IMR-90 (cell line): ENCODE measurements around the gene JADE3. TPM values are rescaled to one million over a fixed set of nuclear protein-coding genes. Genes with fewer than 3 reads are reported as not detected.

Experiments used
- ATAC-seq: fragments of 200-7000 bp; cut with Tn5 transposase; 2 replicates; pipeline ENCODE4 v1.9.1; 2020; ENCODE audit warnings: low read depth, mild to moderate bottlenecking, moderate library complexity
- BruUV-seq: library from RNA; stranded (reverse); fragments of 400-500 nt; replicated peaks from 2 replicates; lab custom pipeline; 2021; lab: Mats Ljungman, UMichigan
- CTCF ChIA-PET: fragments of 300-600 bp; formaldehyde crosslinking; extraction: SDS; loops from one replicate; lab custom pipeline; 2021; ENCODE audit warnings: antibody characterized with exemption; lab: Yijun Ruan, JAX
- POLR2A ChIA-PET: fragments of 300-600 bp; sonication (Branson Sonifier 250); formaldehyde crosslinking; loops from one replicate; lab custom pipeline; 2022; ENCODE audit warnings: antibody characterized with exemption; ENCODE audit not compliant: unreplicated experiment; lab: Charles Lee
- DNase-seq: peaks from one replicate; pipeline ENCODE4 v3.0.0; 2013
- H2AFZ ChIP-seq: replicated peaks from 2 replicates; pipeline ENCODE3; 2013; ENCODE audit warnings: low read length, mild to moderate bottlenecking; ENCODE audit not compliant: poor library complexity
- H2AK5ac ChIP-seq: 2 replicates; pipeline ENCODE4 v1.6.1; 2013; ENCODE audit warnings: low read depth, low read length, inconsistent platforms
- H2AK9ac ChIP-seq: replicated peaks from 2 replicates; pipeline ENCODE3; 2013; ENCODE audit warnings: mild to moderate bottlenecking, low read depth, low read length, moderate library complexity; ENCODE audit not compliant: poor library complexity
- H2BK120ac ChIP-seq: 2 replicates; pipeline ENCODE4 v1.6.1; 2013; ENCODE audit warnings: low read depth, low read length, inconsistent platforms
- H2BK15ac ChIP-seq: 3 replicates; pipeline ENCODE4 v1.6.1; 2013; ENCODE audit warnings: low read depth, low read length, inconsistent platforms
- H2BK20ac ChIP-seq: 2 replicates; pipeline ENCODE4 v1.6.1; 2013; ENCODE audit warnings: low read depth, mild to moderate bottlenecking, inconsistent platforms, low read length, moderate library complexity
- H2BK5ac ChIP-seq: 2 replicates; pipeline ENCODE4 v1.6.1; 2013; ENCODE audit warnings: mild to moderate bottlenecking, low read depth, low read length, inconsistent platforms; ENCODE audit not compliant: poor library complexity, severe bottlenecking
- H3K14ac ChIP-seq: replicated peaks from 2 replicates; pipeline ENCODE4 v1.6.1; 2013; ENCODE audit warnings: low read depth, low read length, inconsistent platforms
- H3K18ac ChIP-seq: 2 replicates; pipeline ENCODE4 v1.6.1; 2013; ENCODE audit warnings: low read depth, low read length, control low read depth
- H3K23ac ChIP-seq: 2 replicates; pipeline ENCODE4 v1.6.1; 2013; ENCODE audit warnings: low read depth, low read length, inconsistent platforms
- H3K27ac ChIP-seq: 2 replicates; pipeline ENCODE4 v1.5.1; 2013; ENCODE audit warnings: mild to moderate bottlenecking, control low read depth, low read length; ENCODE audit not compliant: insufficient read depth
- H3K27me3 ChIP-seq: 2 replicates; pipeline ENCODE4 v1.6.1; 2013; ENCODE audit warnings: low read length; ENCODE audit not compliant: control insufficient read depth, insufficient read depth
- H3K36me3 ChIP-seq: 2 replicates; pipeline ENCODE4 v1.6.1; 2013; ENCODE audit warnings: low read length, mixed read lengths; ENCODE audit not compliant: control insufficient read depth, insufficient read depth
- H3K4ac ChIP-seq: 2 replicates; pipeline ENCODE4 v1.6.1; 2013; ENCODE audit warnings: low read depth, low read length, inconsistent platforms
- H3K4me1 ChIP-seq: 2 replicates; pipeline ENCODE4 v1.6.1; 2013; ENCODE audit warnings: low read length, mixed read lengths; ENCODE audit not compliant: control insufficient read depth, insufficient read depth
- H3K4me2 ChIP-seq: 2 replicates; pipeline ENCODE4 v1.6.1; 2013; ENCODE audit warnings: low read depth, mild to moderate bottlenecking, control low read depth, low read length, moderate library complexity
- H3K4me3 ChIP-seq: 2 replicates; pipeline ENCODE4 v1.5.1; 2013; ENCODE audit warnings: low read depth, mild to moderate bottlenecking, control low read depth, low read length, moderate library complexity; ENCODE audit not compliant: insufficient read depth
- H3K56ac ChIP-seq: 2 replicates; pipeline ENCODE4 v1.6.1; 2013; ENCODE audit warnings: low read length, inconsistent platforms; ENCODE audit not compliant: insufficient read depth; ENCODE audit errors: extremely low read depth
- H3K79me1 ChIP-seq, 2 experiments: 2 replicates each; pipeline ENCODE4 v1.6.1; 2013; ENCODE audit warnings: low read length in 2 of 2, inconsistent platforms in 1 of 2, low read depth in 1 of 2
- H3K9ac ChIP-seq: 2 replicates; pipeline ENCODE4 v1.6.1; 2013; ENCODE audit warnings: low read depth, low read length, control low read depth
- H3K9me1 ChIP-seq: 2 replicates; pipeline ENCODE4 v1.6.1; 2013; ENCODE audit warnings: low read length, inconsistent platforms; ENCODE audit not compliant: insufficient read depth
- H3K9me3 ChIP-seq: 2 replicates; pipeline ENCODE4 v1.6.1; 2013; ENCODE audit warnings: low read length; ENCODE audit not compliant: control insufficient read depth, insufficient read depth
- H4K20me1 ChIP-seq: 2 replicates; pipeline ENCODE4 v1.6.1; 2013; ENCODE audit warnings: low read length, inconsistent platforms; ENCODE audit not compliant: insufficient read depth
- H4K5ac ChIP-seq: 2 replicates; pipeline ENCODE4 v1.6.1; 2013; ENCODE audit warnings: mild to moderate bottlenecking, low read depth, low read length, control low read depth
- H4K8ac ChIP-seq, 2 experiments: 2 replicates each; pipeline ENCODE4 v1.6.1; 2013; ENCODE audit warnings: low read depth in 2 of 2, low read length in 2 of 2, control low read depth in 1 of 2, inconsistent platforms in 1 of 2
- H4K91ac ChIP-seq: 2 replicates; pipeline ENCODE4 v1.6.1; 2013; ENCODE audit warnings: low read depth, low read length, inconsistent platforms; ENCODE audit not compliant: insufficient read depth
- BHLHE40 ChIP-seq: fragments of 150-350 bp; IDR thresholded peaks from 2 replicates; pipeline ENCODE4 v1.6.1; 2016; ENCODE audit warnings: mild to moderate bottlenecking, low read depth, low read length
- CEBPB ChIP-seq: IDR thresholded peaks from 2 replicates; pipeline ENCODE4 v1.6.1; 2012; ENCODE audit warnings: low read depth, low read length, improper control_type of control experiment
- CHD1 ChIP-seq: IDR thresholded peaks from 2 replicates; pipeline ENCODE4 v1.6.1; 2012; ENCODE audit warnings: low read depth, low read length, improper control_type of control experiment
- CTCF ChIP-seq: conservative IDR thresholded peaks from 2 replicates; pipeline ENCODE4 v1.5.1; 2012; ENCODE audit warnings: mild to moderate bottlenecking, low read depth, low read length, improper control_type of control experiment
- ELK1 ChIP-seq: fragments of 150-350 bp; IDR thresholded peaks from 2 replicates; pipeline ENCODE4 v1.6.1; 2016; ENCODE audit warnings: low read depth, mild to moderate bottlenecking, low read length, moderate library complexity, borderline replicate concordance
- MAFK ChIP-seq: IDR thresholded peaks from 2 replicates; pipeline ENCODE4 v1.6.1; 2012; ENCODE audit warnings: low read depth, low read length, improper control_type of control experiment
- MAZ ChIP-seq: IDR thresholded peaks from 2 replicates; pipeline ENCODE4 v1.6.1; 2012; ENCODE audit warnings: low read depth, mild to moderate bottlenecking, low read length, improper control_type of control experiment, moderate library complexity, borderline replicate concordance
- MXI1 ChIP-seq: IDR thresholded peaks from 2 replicates; pipeline ENCODE4 v1.6.1; 2012; ENCODE audit warnings: low read depth, mild to moderate bottlenecking, low read length, moderate library complexity, borderline replicate concordance
- NFE2L2 ChIP-seq: fragments of 150-350 bp; IDR thresholded peaks from 2 replicates; pipeline ENCODE4 v1.6.1; 2016; ENCODE audit warnings: low read depth, mild to moderate bottlenecking, low read length
- RAD21 ChIP-seq: IDR thresholded peaks from 2 replicates; pipeline ENCODE4 v1.6.1; 2012; ENCODE audit warnings: low read length, improper control_type of control experiment
- RCOR1 ChIP-seq: IDR thresholded peaks from 2 replicates; pipeline ENCODE4 v1.6.1; 2012; ENCODE audit warnings: mild to moderate bottlenecking, low read length, improper control_type of control experiment; ENCODE audit not compliant: insufficient replicate concordance
- RFX5 ChIP-seq: IDR thresholded peaks from 2 replicates; pipeline ENCODE4 v1.8.0; 2012; ENCODE audit warnings: low read depth, mild to moderate bottlenecking, low read length, moderate library complexity
- SMC3 ChIP-seq: fragments of 150-350 bp; IDR thresholded peaks from 2 replicates; pipeline ENCODE4 v1.6.1; 2016; ENCODE audit warnings: low read depth, mild to moderate bottlenecking, antibody characterized with exemption, low read length, moderate library complexity
- USF2 ChIP-seq: fragments of 150-350 bp; IDR thresholded peaks from 2 replicates; pipeline ENCODE4 v1.6.1; 2017; ENCODE audit warnings: mild to moderate bottlenecking, antibody characterized with exemption, low read length, low read depth
- WGBS, 2 experiments: methylation state at CpG; one replicate each; pipeline versions ENCODE4 v1.1.5 to v1.1.7; 2013; ENCODE audit warnings: missing lambda C conversion rate in 2 of 2; ENCODE audit not compliant: insufficient read length in 1 of 2; ENCODE audit errors: extremely low coverage in 2 of 2; 5-methylcytosine and 5-hydroxymethylcytosine counted together
- dilution Hi-C: fragments of 300-500 bp; cut with HindIII; formaldehyde crosslinking; loops from one replicate; pipeline ENCODE4 v1.14.3; 2018; ENCODE audit warnings: low sequenced_read_pairs; ENCODE audit not compliant: unreplicated experiment
- in situ Hi-C: fragments of 300-500 bp; cut with MboI; formaldehyde crosslinking; loops from 3 replicates; pipeline ENCODE4 v1.14.3; 2019; ENCODE audit warnings: low sequenced_read_pairs, inconsistent platforms, mixed read lengths
- intact Hi-C: fragments of 100-400 bp; cut with micrococcal nuclease; formaldehyde crosslinking; loops from 2 replicates; pipeline ENCODE4 v1.10.0; 2022
- polyA plus RNA-seq, 3 experiments: library from polyadenylated mRNA; depleted of rRNA; stranded (reverse); fragments of >200 nt; gene quantifications; 2 replicates each; pipeline ENCODE4 v1.2.3, GENCODE V29; 2012; ENCODE audit warnings: low replicate concordance in 1 of 3
- total RNA-seq: library from RNA; depleted of rRNA; stranded (reverse); fragments of >200 nt; gene quantifications from 2 replicates; pipeline ENCODE4 v1.2.3, GENCODE V29; 2012

The JADE3 gene
- total and polyA plus RNA-seq, 2 of the 4 experiments (the other 2 are of a cell fraction) = 2.1 to 4.7 TPM

GRCh38 chrX:46954716-46955115 is 42.5 kb downstream of the JADE3 start:
- H2AK9ac ChIP-seq = no peak overlapping the region
- H2AFZ ChIP-seq = no peak overlapping the region
- H2BK120ac ChIP-seq = no peak overlapping the region
- H3K18ac ChIP-seq = no peak overlapping the region
- H3K9ac ChIP-seq = no peak overlapping the region
- no peak overlapping the region for H3K14ac ChIP-seq
- peaks cover 8 to 13% of the 10 kb centered on the region in 2 experiments for H3K79me1 ChIP-seq
- in situ Hi-C loops (no loop called here), dilution Hi-C loops (no loop called here), intact Hi-C loops (no loop called here)
- H4K20me1 ChIP-seq = no peaks in the 10 kb centered on the region
- no peak overlapping the region for H3K4me2 ChIP-seq
- no peak overlapping the region for H4K5ac ChIP-seq
- H2BK15ac ChIP-seq = no peak overlapping the region
- H3K4ac ChIP-seq = no peak overlapping the region
- H3K36me3 ChIP-seq = no peaks in the 10 kb centered on the region
- no peak overlapping the region for H3K27ac ChIP-seq
- no TSS peak for BruUV-seq
- TF ChIP-seq ELK1 (no peak), BHLHE40 (no peak), MXI1 (no peak), NFE2L2 (no peak), RAD21 (no peak), CTCF (no peak), RFX5 (no peak), CHD1 (no peak), MAFK (no peak), USF2 (no peak), SMC3 (no peak), CEBPB (no peak), RCOR1 (no peak), MAZ (no peak)
- ChIA-PET POLR2A (no interaction called here), CTCF (no interaction called here)
- WGBS, 2 experiments = no CpG with 5 or more reads among the region's 2 CpGs
- no peak for DNase-seq
- no peak overlapping the region for H3K4me3 ChIP-seq
- H2BK20ac ChIP-seq = no peak overlapping the region
- no peaks in the 10 kb centered on the region for H3K9me3 ChIP-seq
- H2BK5ac ChIP-seq = no peak overlapping the region
- ATAC-seq = no peak
- no peak overlapping the region for H4K8ac ChIP-seq
- H3K56ac ChIP-seq = no peak overlapping the region
- no peak overlapping the region for H2AK5ac ChIP-seq
- H3K27me3 ChIP-seq = peaks cover 11% of the 10 kb centered on the region
- peaks cover 4% of the 10 kb centered on the region; the same call in 1 of the 2 replicates for H3K4me1 ChIP-seq
- no peak overlapping the region for H3K23ac ChIP-seq
- no peak overlapping the region for H4K91ac ChIP-seq
- no peaks in the 10 kb centered on the region; the same call in 1 of the 2 replicates for H3K9me1 ChIP-seq
